ENCODE measurements around the gene MTA1. TPM values are rescaled to one million over a fixed set of nuclear protein-coding genes. Genes with fewer than 3 reads are reported as not detected.

Gene MTA1
- polyA plus RNA-seq, 2 donors = 37.4 to 70.4 TPM

DNA sequence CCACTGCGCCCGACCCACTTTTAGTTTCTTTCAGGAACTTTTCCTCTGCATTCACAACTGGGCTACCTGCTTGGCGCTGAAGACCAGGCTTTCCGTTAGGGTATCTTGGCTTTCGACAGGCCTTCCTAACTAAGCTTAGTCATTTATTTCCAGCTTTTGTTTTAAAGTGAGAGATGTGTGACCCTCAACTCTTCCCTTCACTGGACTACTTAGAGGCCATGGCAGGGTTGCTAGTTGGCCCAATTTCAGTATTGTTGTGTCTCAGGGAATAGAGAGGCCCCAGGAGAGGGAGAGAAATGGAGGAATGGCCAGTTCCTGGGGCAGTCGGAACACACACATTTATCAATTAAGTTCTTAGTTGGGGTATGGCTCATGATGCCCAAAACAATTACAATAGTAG, 10.4 kb downstream of the MTA1 start:
- Histone ChIP-seq H3K9me3 (ENCODE audit: control insufficient read depth in 2 of 2, insufficient read depth in 1 of 2, low read depth in 1 of 2, low read length in 1 of 2) (peaks cover 0 to 3% of the 10 kb centered on the region in 2 donors), H3K27ac (ENCODE audit: low read depth in 2 of 2, low read length in 1 of 2) (no peak overlapping the region), H3K4me3 (ENCODE audit: low read depth in 1 of 2, low read length in 2 of 2) (no peak overlapping the region), H3K4me1 (ENCODE audit: control insufficient read depth in 2 of 2, insufficient read depth in 2 of 2, low read length in 1 of 2) (peaks cover 0 to 2% of the 10 kb centered on the region in 2 donors), H3K27me3 (ENCODE audit: control insufficient read depth in 1 of 2, insufficient read depth in 2 of 2, low read length in 2 of 2) (no peaks in the 10 kb centered on the region), H3K36me3 (ENCODE audit: control insufficient read depth in 2 of 2, insufficient read depth in 2 of 2, low read length in 1 of 2) (peaks cover 0 to 8% of the 10 kb centered on the region in 2 donors)
- 87 to 91% methylated on average over 6 of the region's 6 CpGs for WGBS, 2 donors

DNA sequence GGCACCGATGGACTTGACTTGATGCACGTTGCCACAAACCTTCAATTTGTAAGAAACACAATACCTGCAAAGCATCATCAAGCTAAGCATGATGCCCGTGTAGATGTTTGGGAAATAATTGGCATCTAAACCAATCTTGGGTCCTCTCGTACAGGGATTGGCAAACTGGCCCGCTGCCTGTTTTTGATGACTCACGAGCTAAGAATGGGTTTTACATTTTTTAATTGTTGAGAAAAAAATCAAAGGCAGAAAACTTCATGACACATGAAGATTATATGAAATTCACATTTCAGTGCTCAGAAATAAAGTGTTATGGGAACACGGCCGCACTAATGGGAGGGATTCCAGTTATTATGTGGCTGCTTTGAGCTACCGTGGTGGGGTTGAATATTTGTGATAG, 10.9 kb downstream of the MTA1 start:
- WGBS, 2 donors = 37 to 54% methylated on average over 9 of the region's 9 CpGs
- Histone ChIP-seq H3K4me1 (ENCODE audit: control insufficient read depth in 2 of 2, insufficient read depth in 2 of 2, low read length in 1 of 2) (peaks cover 0 to 2% of the 10 kb centered on the region in 2 donors), H3K36me3 (ENCODE audit: control insufficient read depth in 2 of 2, insufficient read depth in 2 of 2, low read length in 1 of 2) (peaks cover 0 to 7% of the 10 kb centered on the region in 2 donors), H3K27me3 (ENCODE audit: control insufficient read depth in 1 of 2, insufficient read depth in 2 of 2, low read length in 2 of 2) (no peaks in the 10 kb centered on the region), H3K27ac (ENCODE audit: low read depth in 2 of 2, low read length in 1 of 2) (no peak overlapping the region), H3K9me3 (ENCODE audit: control insufficient read depth in 2 of 2, insufficient read depth in 1 of 2, low read depth in 1 of 2, low read length in 1 of 2) (peaks cover 0 to 3% of the 10 kb centered on the region in 2 donors), H3K4me3 (ENCODE audit: low read depth in 1 of 2, low read length in 2 of 2) (no peak overlapping the region)

DNA sequence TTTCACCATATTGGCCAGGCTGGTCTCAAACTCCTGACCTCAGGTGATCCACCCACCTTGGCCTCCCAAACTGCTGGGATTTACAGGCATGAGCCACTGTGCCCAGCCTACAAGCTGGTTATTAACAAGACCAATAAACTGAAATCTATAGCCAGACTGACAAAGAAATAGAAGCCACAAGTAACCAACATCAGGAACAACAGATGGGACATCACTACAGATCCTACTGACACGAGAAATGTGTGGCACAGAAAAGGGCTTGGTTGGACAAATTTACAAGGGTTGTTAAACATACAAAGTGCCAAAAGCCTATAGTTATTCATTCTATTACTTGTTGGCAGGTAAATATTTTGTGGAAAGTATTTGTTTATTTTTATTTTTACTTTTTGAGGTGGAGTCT, 11.6 kb downstream of the MTA1 start:
- H3K4me1 ChIP-seq (ENCODE audit: control insufficient read depth in 2 of 2, insufficient read depth in 2 of 2, low read length in 1 of 2) = peaks cover 0 to 2% of the 10 kb centered on the region in 2 donors
- no peak overlapping the region for H3K27ac ChIP-seq (ENCODE audit: low read depth in 2 of 2, low read length in 1 of 2)

GRCh38 chr14:105432657-105433056, 13.0 kb downstream of the MTA1 start:
- H3K4me3 ChIP-seq (ENCODE audit: low read depth in 1 of 2, low read length in 2 of 2) = no peak overlapping the region
- no peaks in the 10 kb centered on the region for H3K27me3 ChIP-seq (ENCODE audit: control insufficient read depth in 1 of 2, insufficient read depth in 2 of 2, low read length in 2 of 2)
- H3K36me3 ChIP-seq (ENCODE audit: control insufficient read depth in 2 of 2, insufficient read depth in 2 of 2, low read length in 1 of 2) = peaks cover 0 to 3% of the 10 kb centered on the region in 2 donors
- H3K4me1 ChIP-seq (ENCODE audit: control insufficient read depth in 2 of 2, insufficient read depth in 2 of 2, low read length in 1 of 2) = peaks cover 0 to 10% of the 10 kb centered on the region in 2 donors
- peaks cover 0 to 5% of the 10 kb centered on the region in 2 donors for H3K9me3 ChIP-seq (ENCODE audit: control insufficient read depth in 2 of 2, insufficient read depth in 1 of 2, low read depth in 1 of 2, low read length in 1 of 2)
- 89 to 90% methylated on average over 12 of the region's 12 CpGs for WGBS, 2 donors
- no peak overlapping the region for H3K27ac ChIP-seq (ENCODE audit: low read depth in 2 of 2, low read length in 1 of 2)

More for the DNA sequence above, 11.6 kb downstream of the MTA1 start:
- 93 to 97% methylated on average over 1 of the region's 1 CpG for WGBS, 2 donors
- H3K36me3 ChIP-seq (ENCODE audit: control insufficient read depth in 2 of 2, insufficient read depth in 2 of 2, low read length in 1 of 2) = peaks cover 0 to 3% of the 10 kb centered on the region in 2 donors
- H3K4me3 ChIP-seq (ENCODE audit: low read depth in 1 of 2, low read length in 2 of 2) = no peak overlapping the region
- H3K27me3 ChIP-seq (ENCODE audit: control insufficient read depth in 1 of 2, insufficient read depth in 2 of 2, low read length in 2 of 2) = no peaks in the 10 kb centered on the region
- H3K9me3 ChIP-seq (ENCODE audit: control insufficient read depth in 2 of 2, insufficient read depth in 1 of 2, low read depth in 1 of 2, low read length in 1 of 2) = peaks cover 0 to 3% of the 10 kb centered on the region in 2 donors

DNA sequence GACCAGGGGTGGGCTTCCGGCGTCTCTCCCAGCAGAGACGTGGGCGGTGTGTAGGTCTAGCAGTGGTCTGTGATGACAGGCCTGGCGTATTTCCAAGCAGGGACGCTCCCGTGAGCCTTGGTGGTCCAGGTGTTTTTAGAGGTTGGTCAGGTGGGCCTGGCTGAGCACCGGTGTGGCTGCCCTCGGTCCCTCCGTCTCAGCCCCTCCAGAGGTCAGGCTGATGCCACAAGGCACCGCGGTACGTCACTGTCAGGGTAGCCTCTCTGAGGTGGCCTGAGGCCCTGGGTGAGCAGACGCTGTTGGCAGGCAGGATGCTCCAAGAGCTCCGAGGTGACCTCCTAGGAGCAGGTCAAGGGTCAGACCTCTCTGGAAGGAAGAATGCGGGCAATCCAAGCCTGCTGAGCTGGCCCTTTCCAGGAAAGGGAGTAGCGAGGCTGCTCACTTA, 13.6 kb downstream of the MTA1 start:
- Histone ChIP-seq H3K36me3 (ENCODE audit: control insufficient read depth in 2 of 2, insufficient read depth in 2 of 2, low read length in 1 of 2) (peaks cover 0 to 3% of the 10 kb centered on the region in 2 donors), H3K27me3 (ENCODE audit: control insufficient read depth in 1 of 2, insufficient read depth in 2 of 2, low read length in 2 of 2) (no peaks in the 10 kb centered on the region), H3K4me1 (ENCODE audit: control insufficient read depth in 2 of 2, insufficient read depth in 2 of 2, low read length in 1 of 2) (peaks cover 0 to 10% of the 10 kb centered on the region in 2 donors), H3K27ac (ENCODE audit: low read depth in 2 of 2, low read length in 1 of 2) (no peak overlapping the region), H3K4me3 (ENCODE audit: low read depth in 1 of 2, low read length in 2 of 2) (no peak overlapping the region), H3K9me3 (ENCODE audit: control insufficient read depth in 2 of 2, insufficient read depth in 1 of 2, low read depth in 1 of 2, low read length in 1 of 2) (peaks cover 0 to 5% of the 10 kb centered on the region in 2 donors)
- WGBS, 2 donors = 81 to 84% methylated on average over 17 of the region's 17 CpGs

GRCh38 chr14:105436402-105436801, 16.8 kb downstream of the MTA1 start:
- H3K9me3 ChIP-seq (ENCODE audit: control insufficient read depth in 2 of 2, insufficient read depth in 1 of 2, low read depth in 1 of 2, low read length in 1 of 2) = peaks cover 0 to 5% of the 10 kb centered on the region in 2 donors
- H3K27me3 ChIP-seq (ENCODE audit: control insufficient read depth in 1 of 2, insufficient read depth in 2 of 2, low read length in 2 of 2) = no peaks in the 10 kb centered on the region
- peaks cover 3 to 17% of the 10 kb centered on the region in 2 donors for H3K4me1 ChIP-seq (ENCODE audit: control insufficient read depth in 2 of 2, insufficient read depth in 2 of 2, low read length in 1 of 2)
- no peak overlapping the region for H3K4me3 ChIP-seq (ENCODE audit: low read depth in 1 of 2, low read length in 2 of 2)
- WGBS, 2 donors = 88 to 90% methylated on average over 12 of the region's 12 CpGs
- no peak overlapping the region for H3K27ac ChIP-seq (ENCODE audit: low read depth in 2 of 2, low read length in 1 of 2)
- H3K36me3 ChIP-seq (ENCODE audit: control insufficient read depth in 2 of 2, insufficient read depth in 2 of 2, low read length in 1 of 2) = peaks cover 0 to 10% of the 10 kb centered on the region in 2 donors

DNA sequence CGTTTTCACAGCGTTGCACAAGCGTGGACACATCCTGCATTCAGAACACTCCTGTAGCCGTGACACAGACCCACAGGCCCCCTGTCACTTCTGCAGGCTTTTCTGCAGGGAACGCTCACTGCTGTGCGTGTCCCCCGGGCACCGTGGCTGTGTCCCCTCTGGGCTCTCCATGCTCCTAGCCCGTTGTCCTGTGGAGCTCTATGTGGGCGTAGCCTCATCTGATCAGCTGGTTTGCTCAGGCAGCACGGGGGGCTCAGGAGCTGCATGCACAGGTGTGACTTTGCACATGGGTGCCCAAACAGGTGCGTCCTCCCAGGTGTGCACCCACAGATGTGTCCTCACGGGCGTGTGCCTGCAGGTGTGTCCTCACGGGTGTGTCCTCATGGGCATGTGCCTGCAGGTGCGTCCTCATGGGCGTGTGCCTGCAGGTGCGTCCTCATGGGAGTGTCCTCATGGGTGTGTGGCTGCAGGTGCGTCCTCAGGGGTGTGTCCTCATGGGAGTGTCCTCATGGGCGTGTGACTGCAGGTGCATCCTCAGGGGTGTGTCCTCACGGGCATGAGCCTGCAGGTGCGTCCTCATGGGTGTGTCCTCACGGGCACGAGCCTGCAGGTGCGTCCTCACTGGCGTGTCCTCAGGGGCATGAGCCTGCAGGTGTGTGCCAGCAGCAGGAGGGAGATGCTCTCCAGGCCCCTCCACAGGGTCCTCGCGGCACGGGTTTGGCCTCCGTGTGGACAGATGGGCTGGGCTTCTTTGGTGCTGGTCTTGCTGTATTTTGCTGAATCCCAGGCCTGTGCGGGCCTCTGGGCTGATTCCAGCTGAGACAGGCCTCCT, 17.5 kb downstream of the MTA1 start:
- Histone ChIP-seq H3K36me3 (ENCODE audit: control insufficient read depth in 2 of 2, insufficient read depth in 2 of 2, low read length in 1 of 2) (peaks cover 0 to 10% of the 10 kb centered on the region in 2 donors), H3K27ac (ENCODE audit: low read depth in 2 of 2, low read length in 1 of 2) (peak overlapping the region; percentile 8 to 11), H3K27me3 (ENCODE audit: control insufficient read depth in 1 of 2, insufficient read depth in 2 of 2, low read length in 2 of 2) (no peaks in the 10 kb centered on the region), H3K4me3 (ENCODE audit: low read depth in 1 of 2, low read length in 2 of 2) (no peak overlapping the region), H3K9me3 (ENCODE audit: control insufficient read depth in 2 of 2, insufficient read depth in 1 of 2, low read depth in 1 of 2, low read length in 1 of 2) (peaks cover 0 to 5% of the 10 kb centered on the region in 2 donors), H3K4me1 (ENCODE audit: control insufficient read depth in 2 of 2, insufficient read depth in 2 of 2, low read length in 1 of 2) (peaks cover 3 to 17% of the 10 kb centered on the region in 2 donors)
- 71 to 83% methylated on average over 30 to 31 of the region's 31 CpGs for WGBS, 2 donors

GRCh38 chr14:105437723-105438500, 18.3 kb downstream of the MTA1 start:
- peaks cover 3 to 17% of the 10 kb centered on the region in 2 donors for H3K4me1 ChIP-seq (ENCODE audit: control insufficient read depth in 2 of 2, insufficient read depth in 2 of 2, low read length in 1 of 2)
- H3K9me3 ChIP-seq (ENCODE audit: control insufficient read depth in 2 of 2, insufficient read depth in 1 of 2, low read depth in 1 of 2, low read length in 1 of 2) = peaks cover 0 to 5% of the 10 kb centered on the region in 2 donors
- H3K36me3 ChIP-seq (ENCODE audit: control insufficient read depth in 2 of 2, insufficient read depth in 2 of 2, low read length in 1 of 2) = peaks cover 0 to 10% of the 10 kb centered on the region in 2 donors
- H3K27me3 ChIP-seq (ENCODE audit: control insufficient read depth in 1 of 2, insufficient read depth in 2 of 2, low read length in 2 of 2) = no peaks in the 10 kb centered on the region
- 93 to 95% methylated on average over 18 of the region's 18 CpGs for WGBS, 2 donors
- peak overlapping the region; percentile 8 to 11 for H3K27ac ChIP-seq (ENCODE audit: low read depth in 2 of 2, low read length in 1 of 2)
- no peak overlapping the region for H3K4me3 ChIP-seq (ENCODE audit: low read depth in 1 of 2, low read length in 2 of 2)

DNA sequence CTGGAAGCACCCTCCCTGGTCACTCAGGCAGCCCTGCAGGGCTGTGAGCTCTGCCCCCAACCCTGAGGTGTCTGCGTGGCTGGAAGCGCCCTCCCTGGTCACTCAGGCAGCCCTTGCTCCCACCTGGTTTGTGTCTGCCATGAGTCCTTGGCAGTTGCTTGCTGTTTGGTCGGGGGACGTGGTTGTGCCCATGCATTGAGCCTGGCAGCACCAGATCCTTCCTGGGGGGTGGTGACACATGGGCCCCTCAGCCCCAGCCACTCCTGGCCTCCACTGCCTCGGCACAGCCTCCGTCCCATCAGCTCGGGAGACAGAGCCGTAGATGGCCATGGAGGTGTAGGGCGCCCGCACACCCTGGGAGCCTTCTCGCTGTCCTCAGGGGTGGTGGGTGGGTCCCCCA, 19.6 kb downstream of the MTA1 start:
- no peak overlapping the region for H3K27ac ChIP-seq (ENCODE audit: low read depth in 2 of 2, low read length in 1 of 2)
- peaks cover 0 to 5% of the 10 kb centered on the region in 2 donors for H3K9me3 ChIP-seq (ENCODE audit: control insufficient read depth in 2 of 2, insufficient read depth in 1 of 2, low read depth in 1 of 2, low read length in 1 of 2)
- H3K4me3 ChIP-seq (ENCODE audit: low read depth in 1 of 2, low read length in 2 of 2) = no peak overlapping the region
- 92 to 96% methylated on average over 11 of the region's 11 CpGs for WGBS, 2 donors
- peaks cover 0 to 10% of the 10 kb centered on the region in 2 donors for H3K36me3 ChIP-seq (ENCODE audit: control insufficient read depth in 2 of 2, insufficient read depth in 2 of 2, low read length in 1 of 2)
- no peaks in the 10 kb centered on the region for H3K27me3 ChIP-seq (ENCODE audit: control insufficient read depth in 1 of 2, insufficient read depth in 2 of 2, low read length in 2 of 2)
- peaks cover 3 to 17% of the 10 kb centered on the region in 2 donors for H3K4me1 ChIP-seq (ENCODE audit: control insufficient read depth in 2 of 2, insufficient read depth in 2 of 2, low read length in 1 of 2)

Data from esophagus (tissue), 2 donors.